Measurements from ENCODE around the gene EPHA2.

GRCh38 chr1:16142383-16142995 is 13.4 kb downstream of the EPHA2 start:
- TF ChIP-seq EZH2 (IDR thresholded peaks at IDR 0.05; ENCODE audit: low read length, missing control alignments), result no peak
- no peak for TF ChIP-seq CTCF (conservative IDR thresholded peaks at IDR 0.05 in 1 of 2, IDR thresholded peaks at IDR 0.05 in 1 of 2; ENCODE audit: low read depth in 1 of 2, low read length in 2 of 2)

Data from fibroblast of lung (primary cell).